SK-N-SH (cell line): ENCODE measurements around the gene JMJD1C. TPM values are rescaled to one million over a fixed set of nuclear protein-coding genes. Genes with fewer than 3 reads are reported as not detected.

Experiments used
- CTCF ChIA-PET: fragments of 300-600, 350-600 bp; formaldehyde crosslinking; extraction: SDS; loops from one replicate; lab custom pipeline; 2021; lab: Yijun Ruan, JAX
- POLR2A ChIA-PET: fragments of 350-600 bp; sonication (Branson Sonifier 250); formaldehyde crosslinking; extraction: SDS; loops from one replicate; lab custom pipeline; 2020; ENCODE audit warnings: antibody characterized with exemption, inconsistent platforms; lab: Yijun Ruan, JAX
- DNase-seq: peaks from one replicate; pipeline ENCODE4 v3.0.0; 2012
- H2AFZ ChIP-seq: fragments of 200-600 bp; sonication (generic); 2 replicates; pipeline ENCODE4 v1.8.1; 2016; ENCODE audit warnings: antibody characterized with exemption, mild to moderate bottlenecking, low read depth
- H3F3A ChIP-seq: fragments of 200-600 bp; sonication (generic); replicated peaks from 2 replicates; pipeline ENCODE3; 2016; ENCODE audit warnings: antibody characterized with exemption, mild to moderate bottlenecking; ENCODE audit not compliant: insufficient read depth
- H3K27ac ChIP-seq, 2 experiments: fragments of 200-500 bp in 1 of 2; fragments of 200-600 bp in 1 of 2; sonication (Bioruptor generic) in 1 of 2; sonication (generic), shearing (Covaris generic) in 1 of 2; 2 replicates each; pipeline versions ENCODE4 v1.5.1 to v1.6.1; 2014 to 2016; ENCODE audit warnings: low read depth in 2 of 2, inconsistent platforms in 1 of 2, low read length in 1 of 2, mild to moderate bottlenecking in 1 of 2, mixed read lengths in 1 of 2
- H3K27me3 ChIP-seq: fragments of 200-600 bp; sonication (generic), shearing (Covaris generic); 2 replicates; pipeline ENCODE4 v1.6.1; 2016; ENCODE audit warnings: mixed run types; ENCODE audit not compliant: insufficient read depth
- H3K36me3 ChIP-seq, 2 experiments: fragments of 200-500 bp in 1 of 2; fragments of 200-600 bp in 1 of 2; sonication (Bioruptor generic) in 1 of 2; sonication (generic) in 1 of 2; replicated peaks in 1 of 2; 2 replicates each; pipeline versions ENCODE3 to v1.5.1; 2014 to 2016; ENCODE audit warnings: low read length in 1 of 2, mild to moderate bottlenecking in 1 of 2; ENCODE audit not compliant: insufficient read depth in 2 of 2, control insufficient read depth in 1 of 2
- H3K4me1 ChIP-seq, 2 experiments: fragments of 200-500 bp in 1 of 2; fragments of 200-600 bp in 1 of 2; sonication (Bioruptor generic) in 1 of 2; sonication (generic), shearing (Covaris generic) in 1 of 2; 2 replicates each; pipeline versions ENCODE4 v1.5.1 to v1.6.1; 2014 to 2016; ENCODE audit warnings: low read depth in 1 of 2, low read length in 1 of 2, mixed run types in 1 of 2; ENCODE audit not compliant: insufficient read depth in 2 of 2, control insufficient read depth in 1 of 2
- H3K4me2 ChIP-seq: fragments of 200-600 bp; sonication (generic), shearing (Covaris generic); 2 replicates; pipeline ENCODE4 v1.6.1; 2017; ENCODE audit warnings: mixed run types
- H3K4me3 ChIP-seq, 2 experiments: fragments of 200-500 bp in 1 of 2; fragments of 200-600 bp in 1 of 2; sonication (Bioruptor generic) in 1 of 2; sonication (generic), shearing (Covaris generic) in 1 of 2; 2 replicates each; pipeline versions ENCODE4 v1.5.1 to v1.8.1; 2014 to 2016; ENCODE audit warnings: low read depth in 2 of 2, inconsistent platforms in 1 of 2, low read length in 1 of 2, mild to moderate bottlenecking in 1 of 2, mixed read lengths in 1 of 2, moderate library complexity in 1 of 2
- H3K79me2 ChIP-seq: fragments of 200-600 bp; sonication (generic); 2 replicates; pipeline ENCODE4 v1.8.1; 2017; ENCODE audit warnings: mild to moderate bottlenecking; ENCODE audit not compliant: insufficient read depth
- H3K9ac ChIP-seq: fragments of 200-600 bp; sonication (generic); 2 replicates; pipeline ENCODE4 v1.6.1; 2017; ENCODE audit warnings: mixed run types
- H3K9me2 ChIP-seq: fragments of 200-600 bp; sonication (generic); 2 replicates; pipeline ENCODE4 v1.6.1; 2017; ENCODE audit warnings: mixed run types
- H3K9me3 ChIP-seq: fragments of 200-600 bp; sonication (generic); 2 replicates; pipeline ENCODE4 v1.6.1; 2017; ENCODE audit warnings: mixed run types, mild to moderate bottlenecking, moderate library complexity
- H4K20me1 ChIP-seq: fragments of 200-600 bp; sonication (generic); 2 replicates; pipeline ENCODE4 v1.6.1; 2017; ENCODE audit warnings: mild to moderate bottlenecking, mixed run types; ENCODE audit not compliant: insufficient read depth
- ELF1 ChIP-seq: IDR thresholded peaks from 2 replicates; pipeline ENCODE4 v1.4.0; 2012
- EP300 ChIP-seq, 2 experiments: IDR thresholded peaks; 2 replicates each; pipeline versions ENCODE4 v1.4.0 to v1.6.1; 2012; ENCODE audit warnings: borderline replicate concordance in 1 of 2, low read depth in 1 of 2, low read length in 1 of 2
- EZH2phosphoT487 ChIP-seq: fragments of 200-600 bp; sonication (generic); IDR thresholded peaks from 2 replicates; pipeline ENCODE4 v1.6.1; 2017; ENCODE audit warnings: low read depth, mixed run types, mild to moderate bottlenecking, antibody characterized with exemption, moderate library complexity, borderline replicate concordance
- FOSL2 ChIP-seq: IDR thresholded peaks from 2 replicates; pipeline ENCODE4 v1.4.0; 2012; ENCODE audit warnings: low read depth, mild to moderate bottlenecking, moderate library complexity, borderline replicate concordance
- GATA2 ChIP-seq: sonication (generic); formaldehyde crosslinking; IDR thresholded peaks from 2 replicates; pipeline ENCODE4 v1.5.0; 2020; ENCODE audit warnings: mild to moderate bottlenecking, missing genetic modification reagents
- JUND ChIP-seq: IDR thresholded peaks from 2 replicates; pipeline ENCODE4 v1.4.0; 2012
- TEAD4 ChIP-seq: IDR thresholded peaks from 2 replicates; pipeline ENCODE4 v1.4.0; 2012; ENCODE audit warnings: mild to moderate bottlenecking, borderline replicate concordance; ENCODE audit not compliant: insufficient read depth
- YY1 ChIP-seq: IDR thresholded peaks from 2 replicates; pipeline ENCODE4 v1.4.0; 2012; ENCODE audit warnings: low read depth, mild to moderate bottlenecking
- ZBTB33 ChIP-seq: IDR thresholded peaks from 2 replicates; pipeline ENCODE4 v1.4.0; 2012; ENCODE audit warnings: low read depth, borderline replicate concordance
- WGBS: methylation state at CpG from one replicate; pipeline ENCODE4 v1.1.6; 2017; ENCODE audit warnings: low lambda C conversion rate; 5-methylcytosine and 5-hydroxymethylcytosine counted together
- polyA plus RNA-seq, 3 experiments: library from polyadenylated mRNA; depleted of rRNA; stranded (reverse); fragments of >200 nt; gene quantifications; 2 replicates each; pipeline ENCODE4 v1.2.3, GENCODE V29; 2012
- TF ChIP-seq, protein P1 (sequence below): IDR thresholded peaks from 2 replicates; pipeline ENCODE4 v1.6.1; 2012; ENCODE audit warnings: mild to moderate bottlenecking, low read depth, low read length, moderate library complexity
- TF ChIP-seq, protein P2 (sequence below): fragments of 150-350 bp; IDR thresholded peaks from 2 replicates; pipeline ENCODE4 v1.6.1; 2017; ENCODE audit warnings: antibody characterized with exemption, low read length, low read depth, borderline replicate concordance

Gene JMJD1C
- polyA plus RNA-seq, 1 of the 3 experiments (the other 2 are of a cell fraction): 11.7 TPM

DNA sequence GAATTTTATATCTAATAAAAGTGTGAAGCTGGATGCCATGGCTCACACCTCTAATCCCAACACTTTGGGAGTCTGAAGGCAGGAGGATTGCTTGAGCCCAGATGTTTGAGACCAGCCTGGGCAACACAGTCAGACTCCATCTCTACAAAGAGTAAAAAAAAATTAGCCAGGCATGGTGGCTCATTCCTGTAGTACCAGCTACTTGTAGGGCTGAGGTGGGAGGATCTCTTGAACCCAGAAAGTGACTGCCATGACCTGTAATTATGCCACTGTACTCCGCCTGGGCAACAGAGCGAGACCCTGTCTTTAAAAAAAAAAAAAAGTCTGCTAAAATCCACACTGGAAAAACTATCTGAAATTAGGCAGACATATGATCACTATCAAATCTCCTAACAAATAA, 7.6 kb downstream of the JMJD1C start:
- WGBS: 90% methylated on average over 2 of the region's 2 CpGs

More for the DNA sequence above, 7.6 kb downstream of the JMJD1C start:
- Histone ChIP-seq H3K79me2 (peaks cover 99% of the 10 kb centered on the region), H3K4me3 (no peak overlapping the region), H3K9ac (no peak overlapping the region), H3K27ac (no peak overlapping the region), H3K9me2 (no peaks in the 10 kb centered on the region), H2AFZ (no peak overlapping the region), H3K36me3 (no peaks in the 10 kb centered on the region), H3K4me2 (no peak overlapping the region), H3K9me3 (no peaks in the 10 kb centered on the region), H3F3A (peaks cover 34% of the 10 kb centered on the region), H3K27me3 (no peaks in the 10 kb centered on the region), H4K20me1 (peaks cover 32% of the 10 kb centered on the region), H3K4me1 (peaks cover 4 to 22% of the 10 kb centered on the region in 2 experiments; a peak in 2 of 4 replicates)
- ChIA-PET POLR2A (no interaction called here), CTCF (no interaction called here)
- no peak for DNase-seq
- TF ChIP-seq TEAD4 (no peak), FOSL2 (no peak), ELF1 (no peak), YY1 (no peak), ZBTB33 (no peak), EZH2phosphoT487 (no peak), EP300 (IDR thresholded peaks at IDR 0.05; ENCODE audit: borderline replicate concordance in 1 of 2, low read depth in 1 of 2, low read length in 1 of 2) (no peak), JUND (no peak), GATA2 (CRISPR knock-in tag) (no peak)
- TF ChIP-seq, protein P1, sequence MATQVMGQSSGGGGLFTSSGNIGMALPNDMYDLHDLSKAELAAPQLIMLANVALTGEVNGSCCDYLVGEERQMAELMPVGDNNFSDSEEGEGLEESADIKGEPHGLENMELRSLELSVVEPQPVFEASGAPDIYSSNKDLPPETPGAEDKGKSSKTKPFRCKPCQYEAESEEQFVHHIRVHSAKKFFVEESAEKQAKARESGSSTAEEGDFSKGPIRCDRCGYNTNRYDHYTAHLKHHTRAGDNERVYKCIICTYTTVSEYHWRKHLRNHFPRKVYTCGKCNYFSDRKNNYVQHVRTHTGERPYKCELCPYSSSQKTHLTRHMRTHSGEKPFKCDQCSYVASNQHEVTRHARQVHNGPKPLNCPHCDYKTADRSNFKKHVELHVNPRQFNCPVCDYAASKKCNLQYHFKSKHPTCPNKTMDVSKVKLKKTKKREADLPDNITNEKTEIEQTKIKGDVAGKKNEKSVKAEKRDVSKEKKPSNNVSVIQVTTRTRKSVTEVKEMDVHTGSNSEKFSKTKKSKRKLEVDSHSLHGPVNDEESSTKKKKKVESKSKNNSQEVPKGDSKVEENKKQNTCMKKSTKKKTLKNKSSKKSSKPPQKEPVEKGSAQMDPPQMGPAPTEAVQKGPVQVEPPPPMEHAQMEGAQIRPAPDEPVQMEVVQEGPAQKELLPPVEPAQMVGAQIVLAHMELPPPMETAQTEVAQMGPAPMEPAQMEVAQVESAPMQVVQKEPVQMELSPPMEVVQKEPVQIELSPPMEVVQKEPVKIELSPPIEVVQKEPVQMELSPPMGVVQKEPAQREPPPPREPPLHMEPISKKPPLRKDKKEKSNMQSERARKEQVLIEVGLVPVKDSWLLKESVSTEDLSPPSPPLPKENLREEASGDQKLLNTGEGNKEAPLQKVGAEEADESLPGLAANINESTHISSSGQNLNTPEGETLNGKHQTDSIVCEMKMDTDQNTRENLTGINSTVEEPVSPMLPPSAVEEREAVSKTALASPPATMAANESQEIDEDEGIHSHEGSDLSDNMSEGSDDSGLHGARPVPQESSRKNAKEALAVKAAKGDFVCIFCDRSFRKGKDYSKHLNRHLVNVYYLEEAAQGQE: no peak
- TF ChIP-seq, protein P2, sequence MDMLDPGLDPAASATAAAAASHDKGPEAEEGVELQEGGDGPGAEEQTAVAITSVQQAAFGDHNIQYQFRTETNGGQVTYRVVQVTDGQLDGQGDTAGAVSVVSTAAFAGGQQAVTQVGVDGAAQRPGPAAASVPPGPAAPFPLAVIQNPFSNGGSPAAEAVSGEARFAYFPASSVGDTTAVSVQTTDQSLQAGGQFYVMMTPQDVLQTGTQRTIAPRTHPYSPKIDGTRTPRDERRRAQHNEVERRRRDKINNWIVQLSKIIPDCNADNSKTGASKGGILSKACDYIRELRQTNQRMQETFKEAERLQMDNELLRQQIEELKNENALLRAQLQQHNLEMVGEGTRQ: no peak
